Skeletal muscle cell (primary cell): Measurements from ENCODE around the gene TNPO2.
"Not testable (repeated sequence)": the region's sequence is repeated elsewhere in the genome, so short reads cannot be mapped to it uniquely, and the experiment has no call there.

Source experiments
- DNase-seq: peaks from one replicate; pipeline ENCODE4 v3.0.0-alpha.2; 2010; ENCODE audit warnings: low read depth
- H3K4me3 ChIP-seq: 2 replicates; pipeline ENCODE4 v1.5.1; 2011; ENCODE audit warnings: low read depth, mild to moderate bottlenecking, control low read depth, low read length, moderate library complexity

The TNPO2 gene

DNA sequence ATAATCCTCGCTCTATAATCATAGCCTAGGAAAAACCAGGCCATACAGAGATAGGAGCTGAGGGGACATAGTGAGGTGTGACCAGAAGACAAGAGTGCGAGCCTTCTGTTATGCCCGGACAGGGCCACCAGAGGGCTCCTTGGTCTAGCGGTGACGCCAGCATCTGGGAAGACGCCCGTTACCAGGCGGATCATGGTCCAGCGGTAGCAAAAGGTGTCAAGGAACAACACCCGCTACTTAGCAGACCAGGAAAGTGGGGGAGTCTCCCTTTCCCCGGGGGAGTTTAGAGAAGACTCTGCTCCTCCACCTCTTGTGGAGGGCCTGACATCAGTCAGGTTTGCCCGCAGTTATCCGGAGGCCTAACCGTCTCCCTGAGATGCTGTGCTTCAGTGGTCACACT, 11.7 kb downstream of the TNPO2 start:
- H3K4me3 ChIP-seq, DNase-seq: not testable (repeated sequence)

DNA sequence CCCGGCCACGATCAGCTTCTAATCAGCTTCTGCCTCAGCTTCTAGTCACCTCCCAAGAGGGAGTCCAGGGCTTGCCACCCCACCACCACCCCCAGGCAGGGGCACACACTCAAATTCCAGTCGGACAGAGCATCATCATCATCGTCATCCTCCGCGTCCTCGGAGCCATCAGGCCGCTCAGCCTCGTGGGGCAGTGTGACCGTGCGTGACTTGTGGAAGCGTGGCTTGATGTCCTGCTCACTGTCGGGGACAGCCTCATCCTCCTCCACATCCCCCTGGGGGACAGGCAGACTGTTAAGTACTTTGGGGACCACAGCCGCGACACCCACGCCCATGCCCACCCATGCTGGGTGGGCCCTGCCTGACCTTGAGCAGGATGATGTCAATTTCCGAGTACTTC, 12.5 kb downstream of the TNPO2 start:
- H3K4me3 ChIP-seq, result no peak overlapping the region
- DNase-seq, result no peak

DNA sequence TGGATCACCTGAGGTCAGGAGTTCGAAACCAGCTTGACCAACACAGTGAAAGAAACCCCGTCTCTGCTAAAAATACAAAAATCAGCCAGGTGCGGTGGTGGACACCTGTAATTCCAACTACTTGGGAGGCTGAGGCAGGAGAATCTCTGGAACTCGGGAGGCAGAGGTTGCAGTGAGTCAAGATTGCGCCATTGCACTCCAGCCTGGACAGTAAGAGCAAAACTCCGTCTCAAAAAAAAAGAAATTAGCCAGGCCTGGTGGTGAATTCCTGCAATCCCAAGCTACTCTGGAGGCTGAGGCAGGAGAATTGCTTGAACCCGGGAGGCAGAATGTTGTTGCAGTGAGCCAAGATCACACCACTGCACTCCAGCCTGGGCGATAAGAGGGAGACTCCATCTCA, 15.1 kb downstream of the TNPO2 start:
- DNase-seq, result no peak
- no peak overlapping the region for H3K4me3 ChIP-seq

DNA sequence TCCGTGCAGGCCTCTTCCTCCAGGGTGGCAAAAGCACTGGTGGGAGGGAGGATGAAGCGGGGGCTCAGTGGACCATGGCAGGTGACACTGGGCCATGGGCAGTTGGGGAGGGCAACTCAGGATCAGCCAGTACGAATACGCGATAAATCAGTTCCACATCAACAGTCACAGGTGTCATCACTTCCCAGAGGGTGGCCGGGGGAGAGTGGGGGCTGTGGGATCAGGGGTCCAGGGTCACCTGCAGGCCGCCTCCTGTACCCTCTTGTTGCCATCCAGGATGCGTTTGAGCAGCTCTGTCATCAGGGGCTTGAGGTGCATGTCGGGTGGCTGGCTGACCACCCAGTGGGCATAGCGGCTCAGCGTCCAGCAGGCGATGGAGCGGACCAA, 17.4 kb downstream of the TNPO2 start:
- H3K4me3 ChIP-seq, result no peak overlapping the region
- DNase-seq, result no peak

DNA sequence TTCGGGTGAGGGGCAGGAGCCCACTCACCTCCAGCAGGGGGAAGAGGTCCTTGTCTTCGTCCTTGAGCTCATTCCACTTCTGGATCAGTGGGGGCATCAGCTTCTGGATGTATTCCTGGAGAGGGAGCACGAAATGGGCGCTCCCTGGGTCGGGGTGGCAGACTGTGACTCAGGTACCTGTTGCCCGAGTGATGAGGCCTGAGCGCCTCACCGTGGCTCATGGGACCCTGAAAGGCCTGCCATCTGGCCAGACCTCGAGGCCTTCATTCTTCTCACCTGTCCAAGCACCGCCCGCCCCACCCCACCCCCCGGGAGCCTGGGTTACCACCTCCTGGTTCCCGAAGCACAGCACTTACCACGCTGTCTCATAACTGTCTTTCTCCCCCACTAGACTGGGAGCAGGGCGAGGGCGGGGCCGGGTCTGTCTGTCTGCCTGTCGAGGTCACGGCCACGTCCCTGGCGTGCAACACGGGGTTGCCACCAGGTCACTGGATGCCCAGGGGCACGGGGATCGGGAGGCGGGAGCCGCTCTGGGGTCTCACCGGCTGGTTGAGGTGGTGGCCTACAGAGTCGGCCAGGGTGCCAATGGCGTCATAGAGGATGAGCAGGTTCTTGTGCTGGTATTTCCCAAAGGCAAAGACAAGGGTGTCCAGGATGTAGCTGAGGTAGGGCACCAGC, 17.9 kb downstream of the TNPO2 start:
- H3K4me3 ChIP-seq, result no peak overlapping the region
- DNase-seq, result no peak

DNA sequence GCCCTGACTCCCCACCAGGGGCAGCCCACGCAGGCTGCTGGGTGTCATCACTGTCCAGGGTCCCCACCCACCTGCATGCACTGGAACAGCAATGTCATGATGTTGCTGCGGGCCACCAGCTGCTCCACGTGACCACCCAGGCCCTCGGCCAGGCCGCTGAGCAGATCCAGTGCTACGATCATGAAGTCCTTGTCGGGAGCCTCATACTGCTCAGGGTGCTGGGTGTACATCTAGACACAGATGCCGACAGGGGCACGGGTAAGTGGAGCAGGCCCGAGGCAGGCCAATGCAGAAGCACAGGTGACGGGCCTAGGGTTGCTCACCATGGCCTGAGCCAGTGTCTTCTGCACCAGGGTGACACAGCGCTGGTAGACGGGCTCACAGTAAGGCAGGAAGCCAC, 18.6 kb downstream of the TNPO2 start:
- DNase-seq, result no peak
- no peak overlapping the region for H3K4me3 ChIP-seq

DNA sequence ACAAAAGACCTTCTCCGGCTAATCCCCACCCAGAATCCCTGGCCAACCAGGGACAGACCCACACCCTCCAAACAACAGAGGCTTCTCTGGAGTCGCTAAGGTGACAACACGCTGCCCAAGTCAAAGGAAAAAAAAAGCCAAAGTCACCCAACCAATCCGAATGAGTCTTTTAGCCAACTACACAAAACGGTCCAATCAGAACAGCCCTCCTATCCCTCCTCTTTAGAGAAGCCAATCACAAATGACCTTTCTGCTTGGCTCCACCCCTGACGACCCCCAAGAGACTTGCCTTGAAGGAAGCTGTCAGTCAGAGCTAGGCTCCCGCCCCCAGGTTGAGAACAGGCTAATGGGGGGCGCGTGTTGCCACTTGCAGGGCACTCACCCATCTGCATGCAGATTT, 20.7 kb downstream of the TNPO2 start:
- no peak for DNase-seq

DNA sequence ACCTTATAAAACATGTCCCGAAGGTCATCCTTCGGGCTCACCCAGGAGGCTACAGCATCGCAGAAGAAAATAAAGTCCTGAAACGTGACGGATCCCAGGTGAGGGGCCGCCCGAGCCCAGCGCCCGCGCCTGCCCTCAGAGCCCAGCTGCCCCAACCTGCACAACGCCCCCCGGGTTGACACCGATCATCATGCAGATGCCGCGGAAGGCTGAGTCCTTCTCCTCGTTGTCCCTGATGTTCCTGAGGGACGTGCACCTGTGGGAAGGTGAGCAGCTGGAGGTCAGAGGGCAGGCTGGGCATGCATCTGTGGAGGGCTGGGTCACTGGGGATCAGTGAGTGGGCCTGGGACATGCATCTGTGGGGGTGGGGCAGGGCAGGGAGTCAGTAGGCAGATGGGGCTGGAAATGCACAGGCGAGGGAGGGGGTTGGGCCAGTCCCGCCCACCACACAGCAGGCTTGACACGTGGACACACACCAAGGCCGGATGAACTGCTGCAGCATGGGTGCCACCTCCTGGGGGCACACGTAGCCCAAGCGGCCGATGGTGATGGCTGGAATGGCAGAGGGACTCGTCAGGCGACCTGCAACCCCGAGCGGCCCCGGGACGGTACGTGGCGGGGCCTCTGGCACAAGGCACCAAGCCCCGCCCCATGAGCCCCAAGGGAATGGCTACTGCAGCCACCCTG, 22.0 kb downstream of the TNPO2 start:
- no peak overlapping the region for H3K4me3 ChIP-seq
- no peak for DNase-seq

More for the DNA sequence above, 20.7 kb downstream of the TNPO2 start:
- no peak overlapping the region for H3K4me3 ChIP-seq

DNA sequence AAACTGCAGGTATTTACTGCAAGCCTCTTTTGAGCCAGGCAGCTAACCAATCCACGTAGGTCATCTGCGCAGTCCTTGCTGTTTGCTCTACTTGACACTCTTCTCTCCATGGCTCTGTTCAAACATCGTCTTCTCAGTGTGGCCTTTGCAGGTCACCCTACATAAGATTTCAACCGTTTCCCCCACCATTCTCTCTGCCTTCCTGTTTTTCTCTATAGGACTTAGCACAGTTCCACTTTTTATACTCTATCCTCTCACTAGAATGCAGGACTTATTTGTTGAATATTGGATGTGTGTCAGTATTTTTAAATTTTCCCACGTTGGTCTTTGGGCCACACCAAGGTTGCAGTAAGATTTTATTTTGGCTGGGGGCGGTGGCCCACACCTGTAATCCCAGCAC, 25.6 kb downstream of the TNPO2 start:
- no peak for DNase-seq
- H3K4me3 ChIP-seq, result no peak overlapping the region

DNA sequence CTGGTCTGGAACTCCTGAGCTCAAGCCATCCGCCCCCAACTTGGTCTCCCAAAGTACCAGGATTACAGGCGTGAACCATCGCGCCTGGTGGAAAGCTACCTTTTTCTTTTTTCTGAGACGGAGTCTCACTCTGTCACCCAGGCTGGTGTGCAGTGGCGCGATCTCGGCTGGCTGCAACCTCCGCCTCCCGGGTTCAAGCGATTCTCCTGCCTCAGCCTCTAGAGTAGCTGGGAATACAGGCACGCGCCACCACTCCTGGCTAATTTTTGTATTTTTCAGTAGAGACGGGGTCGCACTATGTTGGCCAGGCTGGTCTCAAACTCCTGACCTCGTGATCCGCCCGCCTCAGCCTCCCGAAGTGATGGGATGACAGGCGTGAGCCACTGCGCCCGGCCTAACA, 26.3 kb downstream of the TNPO2 start:
- H3K4me3 ChIP-seq, DNase-seq: not testable (repeated sequence)

DNA sequence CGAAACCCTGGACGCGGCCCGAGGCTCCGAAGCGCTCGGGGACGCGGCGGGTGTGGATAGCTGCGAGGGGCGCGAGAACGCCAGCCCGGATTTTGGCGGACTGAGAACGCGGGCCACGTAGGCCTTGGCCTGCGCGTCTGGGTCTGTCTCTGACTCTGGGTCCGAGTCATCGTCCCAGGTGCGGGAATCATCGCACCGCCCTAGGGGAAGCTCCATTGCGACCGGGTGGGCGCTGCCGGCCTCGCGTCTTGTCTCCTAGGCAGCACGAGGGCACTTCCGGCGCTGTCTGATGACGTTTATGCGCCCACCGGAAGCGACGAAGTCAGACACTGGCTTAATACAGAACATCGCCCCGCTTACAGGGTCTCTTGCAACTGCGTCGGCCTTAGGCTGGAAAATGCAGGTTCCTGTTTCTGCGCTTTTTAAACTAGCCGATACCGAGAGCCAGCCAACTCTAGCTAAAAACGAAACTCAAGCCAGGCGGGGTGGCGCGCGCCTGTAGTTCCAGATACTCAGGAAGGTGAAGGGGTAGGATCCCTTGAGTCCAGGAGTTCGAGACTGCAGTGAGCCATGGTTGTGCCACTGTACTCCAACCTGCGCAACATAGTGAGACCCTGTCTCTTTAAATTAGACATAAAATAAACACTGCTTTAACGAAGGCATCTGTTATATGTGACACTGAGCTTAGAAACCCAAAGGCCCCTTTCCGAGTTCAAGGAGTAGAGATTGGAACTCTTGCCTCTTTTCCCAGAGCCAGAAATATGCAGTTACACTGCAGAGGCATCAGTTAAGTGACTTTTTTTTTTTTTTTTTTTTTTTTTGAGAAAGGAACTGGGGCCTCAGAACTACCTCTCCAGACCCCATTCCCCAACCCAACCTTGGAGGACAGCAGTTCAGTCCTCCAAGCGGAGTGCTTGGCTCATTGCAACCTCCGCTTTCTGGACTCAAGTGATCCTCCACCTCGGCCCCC, 27.1 kb downstream of the TNPO2 start, which contains the start of gene FBXW9:
Gene FBXW9 (minus strand): TSS at position 266 of the 970 bp plus-strand sequence. CDS start 50 bp downstream, at position 216.
- peak; percentile 89 for DNase-seq

DNA sequence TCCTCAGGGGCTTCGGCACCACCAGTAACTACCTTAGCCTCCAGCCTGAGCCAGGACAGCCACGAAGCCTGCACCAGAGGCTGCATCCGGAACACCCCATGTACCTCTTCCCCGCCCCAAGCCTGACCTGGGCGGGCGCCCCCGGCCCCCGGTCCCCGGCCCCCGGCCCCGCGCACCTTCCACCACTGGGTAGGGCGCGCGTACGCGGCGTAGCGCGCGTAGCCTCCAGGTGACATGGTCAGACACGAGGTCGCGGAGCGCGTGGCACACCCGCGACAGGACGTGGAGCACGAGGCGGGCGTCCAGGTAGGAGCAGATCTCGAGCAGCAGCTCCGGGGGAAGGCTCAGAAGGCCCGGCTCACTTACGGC, 27.8 kb downstream of the TNPO2 start:
- peak overlapping the region; percentile 77 for H3K4me3 ChIP-seq
- no peak for DNase-seq

More for the DNA sequence above, 27.1 kb downstream of the TNPO2 start, which contains the start of gene FBXW9:
- H3K4me3 ChIP-seq, result peak within 1 kb of the TSS; percentile 77

DNA sequence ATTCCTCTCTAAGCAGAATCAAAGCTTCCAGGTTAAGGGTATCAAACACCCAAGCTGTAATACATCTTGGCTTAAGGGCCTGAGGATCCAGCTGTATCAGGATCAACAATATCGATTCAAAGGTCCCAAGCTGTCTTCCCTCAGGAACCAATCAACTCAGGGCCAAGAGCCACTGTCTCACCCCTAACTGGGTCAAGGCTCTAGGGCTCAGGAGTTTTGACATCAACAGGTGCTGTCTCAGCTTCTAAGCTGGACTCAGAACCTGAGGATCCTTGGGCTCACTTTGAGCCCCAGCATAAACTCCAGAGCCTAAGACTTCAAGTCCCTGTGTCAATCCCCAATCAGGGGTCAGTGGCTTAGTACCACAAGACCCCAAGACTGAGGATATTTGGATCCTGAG, 28.2 kb downstream of the TNPO2 start:
- DNase-seq, result no peak
- H3K4me3 ChIP-seq, result peak overlapping the region; percentile 77

DNA sequence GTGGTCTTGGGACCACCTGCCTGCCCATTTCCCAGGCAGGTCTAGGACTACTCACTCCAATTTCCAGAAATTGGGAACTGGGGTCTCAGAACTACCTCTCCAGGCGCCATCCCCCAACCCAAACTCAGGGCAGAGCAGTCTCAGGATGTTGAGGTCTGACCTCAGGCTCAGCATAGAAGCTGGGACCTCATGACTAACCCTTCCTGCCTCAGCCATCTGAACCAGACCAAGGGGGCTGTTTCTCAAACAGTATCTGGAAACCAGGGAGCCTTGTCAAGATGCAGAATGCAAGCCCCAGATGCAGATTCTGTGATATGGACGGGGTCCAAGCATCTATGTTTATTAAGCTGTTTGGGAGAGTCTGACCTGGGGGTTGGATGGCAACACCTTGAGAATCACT, 28.6 kb downstream of the TNPO2 start:
- no peak overlapping the region for H3K4me3 ChIP-seq
- DNase-seq, result no peak

DNA sequence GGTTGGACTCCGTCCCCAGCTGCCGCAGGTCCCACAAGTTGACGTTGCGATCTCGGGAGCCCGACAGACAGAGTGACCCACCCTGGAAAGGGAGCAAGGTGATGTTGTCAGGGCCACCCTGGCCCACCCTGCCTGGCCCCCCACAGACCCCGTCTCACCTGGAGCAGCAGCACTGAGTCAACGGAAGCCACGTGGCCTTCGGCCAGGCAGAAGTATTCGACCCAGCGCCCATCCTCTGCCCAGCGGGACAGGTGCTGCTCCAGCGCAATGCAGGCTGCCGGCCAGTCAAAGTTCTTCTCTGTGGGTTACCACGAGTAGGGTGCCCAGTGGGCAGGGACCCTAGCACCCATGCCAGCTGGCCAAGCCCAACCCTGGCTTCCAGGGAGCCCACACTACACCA, 29.1 kb downstream of the TNPO2 start:
- no peak overlapping the region for H3K4me3 ChIP-seq
- DNase-seq, result no peak

DNA sequence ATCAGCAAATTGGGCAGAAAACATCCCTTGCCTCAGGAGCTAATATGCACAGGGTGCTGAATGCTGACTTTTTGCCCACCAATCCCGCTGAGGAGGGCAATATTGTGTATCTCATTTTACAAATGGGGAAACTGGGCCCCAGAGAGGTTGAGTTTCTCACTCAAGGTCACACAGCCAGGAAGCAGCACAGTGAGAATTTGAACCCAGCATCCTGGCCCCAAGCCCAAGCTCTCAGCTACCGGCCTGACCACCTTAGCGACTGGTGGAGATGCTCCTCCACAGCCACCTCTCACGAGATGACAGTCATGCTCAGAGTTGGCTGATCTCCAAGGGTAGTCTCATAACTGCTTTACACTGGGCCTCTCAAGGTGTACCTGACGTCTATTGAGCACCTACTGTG, 30.8 kb downstream of the TNPO2 start:
- DNase-seq, result no peak
- H3K4me3 ChIP-seq, result no peak overlapping the region

DNA sequence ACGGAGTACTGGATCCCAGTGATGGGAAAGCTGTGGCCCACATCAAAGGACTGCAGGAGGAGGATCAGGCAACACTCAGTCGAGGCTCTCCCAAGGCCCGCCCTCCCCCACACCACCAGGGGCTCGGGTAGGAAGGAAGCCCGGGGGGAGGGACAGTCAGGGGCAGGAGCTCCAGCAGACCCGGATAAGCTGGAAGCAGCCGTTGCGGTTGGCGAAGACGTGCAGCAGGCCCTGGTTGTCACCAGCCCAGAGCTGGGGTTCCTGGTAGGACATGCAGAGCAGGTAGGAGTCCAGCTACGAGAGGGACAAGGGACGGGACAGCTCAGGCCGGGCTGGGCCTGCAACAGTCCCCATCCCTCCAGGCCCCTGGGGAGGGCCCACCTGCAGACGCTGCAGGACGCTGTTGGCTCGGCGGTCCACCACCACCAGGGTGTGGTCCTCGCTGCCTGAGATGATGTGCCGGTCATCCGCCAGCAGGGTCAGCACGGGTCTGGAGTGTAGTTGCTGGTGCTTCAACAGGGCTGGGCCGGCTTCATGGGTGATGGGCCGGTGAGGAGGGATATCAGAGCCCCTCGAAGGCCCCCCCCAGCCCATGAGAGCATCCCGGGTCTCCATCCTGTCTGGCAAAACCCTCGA, 34.0 kb downstream of the TNPO2 start:
- DNase-seq, result no peak
- H3K4me3 ChIP-seq, result no peak overlapping the region

DNA sequence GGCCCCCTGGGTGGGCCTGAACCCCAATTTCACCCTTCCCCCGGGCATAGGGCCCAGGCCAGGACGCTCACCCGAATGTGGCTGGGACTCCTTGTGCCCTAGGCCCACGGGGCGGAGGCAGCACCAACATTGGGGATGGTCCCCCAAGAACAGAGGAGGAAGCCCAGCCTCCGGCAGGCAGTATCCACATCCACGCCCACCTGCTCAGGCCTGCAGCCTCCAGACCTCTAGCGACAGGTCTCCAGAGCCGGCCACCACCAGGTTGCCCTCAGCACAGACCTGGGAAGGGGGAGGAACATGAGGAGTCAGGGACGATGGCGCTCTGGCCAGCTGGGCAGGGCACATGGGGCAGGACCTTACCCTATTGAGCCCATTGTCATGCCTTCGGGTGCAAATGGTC, 34.7 kb downstream of the TNPO2 start:
- H3K4me3 ChIP-seq, result no peak overlapping the region
- DNase-seq, result no peak

DNA sequence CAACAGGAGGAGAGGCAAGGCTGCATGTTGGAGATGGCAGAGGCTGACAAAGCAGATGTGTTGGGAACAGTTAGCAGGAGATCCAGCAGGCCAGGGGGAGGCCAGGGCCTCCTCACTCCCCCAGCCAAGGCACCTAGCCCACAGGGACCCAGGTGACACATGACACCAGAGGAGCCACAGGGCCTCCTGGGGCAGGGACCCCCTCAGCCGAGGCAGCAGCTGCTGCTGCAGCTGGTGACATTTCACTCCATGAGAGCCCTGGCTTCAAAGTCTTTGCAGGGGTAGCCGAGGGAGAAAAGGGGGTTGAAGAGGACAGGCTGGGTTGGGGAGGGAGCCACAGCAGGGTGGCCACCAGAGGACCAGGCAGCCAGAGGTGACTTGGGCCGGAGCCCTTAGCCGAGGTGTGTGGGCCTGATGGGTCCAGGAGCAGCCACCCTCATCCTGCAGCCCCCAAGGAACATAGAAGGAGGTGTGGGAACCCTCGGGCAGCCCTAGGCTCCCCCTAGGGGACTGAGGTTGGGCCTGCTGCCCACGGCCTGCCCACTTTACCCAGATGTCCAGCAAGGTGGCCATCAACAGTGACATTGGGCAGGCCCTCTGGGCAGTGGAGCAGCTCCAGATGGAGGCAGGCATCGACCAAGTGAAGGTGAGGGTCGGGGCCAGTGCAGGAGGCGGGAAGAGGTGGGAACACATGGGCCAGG, 36.1 kb downstream of the TNPO2 start, which contains the start of gene GNG14:
Gene GNG14 (plus strand): TSS at position 503 of the 701 bp plus-strand sequence. CDS start 51 bp downstream, at position 554.
- H3K4me3 ChIP-seq, result no peak within 1 kb of the TSS
- DNase-seq, result no peak
